HG02852 (cell line): ENCODE results near the gene AJAP1.

Experiments used
- ATAC-seq: cut with Tn5 transposase; IDR thresholded peaks from one replicate; pipeline ENCODE4 v1.9.1; 2021; ENCODE audit warnings: mild to moderate bottlenecking, moderate library complexity; ENCODE audit not compliant: unreplicated experiment

The AJAP1 gene

GRCh38 chr1:4762146-4762545, 107.7 kb downstream of the AJAP1 start:
- ATAC-seq, result no peak

DNA sequence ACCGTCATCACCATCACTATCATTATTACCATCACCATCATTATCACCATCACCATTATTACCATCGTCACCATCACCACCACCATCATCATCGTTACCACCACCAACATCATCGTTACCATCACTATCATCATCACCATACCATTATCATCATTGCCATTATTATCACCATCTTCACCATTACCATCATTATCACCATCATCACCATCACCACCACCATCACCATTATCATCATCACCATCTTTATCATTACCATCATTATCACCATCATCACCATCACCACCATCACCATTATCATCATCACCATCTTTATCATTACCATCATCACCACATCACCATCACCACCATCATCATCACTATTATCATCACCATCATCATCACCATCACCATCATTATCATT, 112.9 kb downstream of the AJAP1 start:
- no peak for ATAC-seq

DNA sequence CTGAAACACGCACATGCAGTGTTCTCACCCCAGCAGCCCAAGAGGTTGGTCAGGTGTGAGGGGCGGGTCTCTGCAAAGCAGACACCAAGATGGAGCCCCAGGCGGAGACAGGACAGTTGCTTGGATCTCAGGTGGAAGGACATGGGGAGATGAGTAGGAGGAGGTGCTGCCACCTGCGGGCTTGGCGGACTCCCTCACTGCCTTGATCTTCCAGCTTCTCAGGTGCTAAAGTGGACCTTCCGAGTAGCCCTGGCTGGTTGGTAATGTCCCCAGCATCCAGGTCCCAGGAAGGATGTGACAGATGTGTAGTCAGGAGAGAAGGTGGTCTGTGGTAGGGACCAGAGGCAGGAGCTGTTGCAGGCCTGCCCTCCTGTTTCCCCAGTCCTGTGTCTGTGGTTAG, 114.1 kb downstream of the AJAP1 start:
- no peak for ATAC-seq

- ATAC-seq, result no peak
Observed at GRCh38 chr1:4769516-4770280, 115.3 kb downstream of the AJAP1 start.

DNA sequence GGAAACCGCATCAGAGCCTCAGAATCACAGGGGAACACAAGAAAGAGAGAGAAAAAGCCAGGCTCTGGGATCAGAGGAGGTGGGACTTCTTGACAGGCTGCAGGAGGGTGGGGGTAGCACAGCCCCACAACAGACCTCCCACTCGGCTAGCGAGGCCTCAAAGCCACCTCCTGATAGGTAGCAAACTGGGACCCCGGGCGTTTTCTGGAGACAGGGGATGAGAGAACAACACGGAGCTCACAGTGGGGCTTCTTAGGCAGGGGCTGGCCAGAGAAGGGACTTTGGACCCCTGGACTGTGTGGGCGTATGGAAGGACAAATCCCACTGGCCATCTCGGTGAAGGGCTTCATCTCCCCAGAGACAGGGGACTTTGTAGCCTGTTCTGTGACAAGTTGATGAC, 116.3 kb downstream of the AJAP1 start:
- no peak for ATAC-seq

DNA sequence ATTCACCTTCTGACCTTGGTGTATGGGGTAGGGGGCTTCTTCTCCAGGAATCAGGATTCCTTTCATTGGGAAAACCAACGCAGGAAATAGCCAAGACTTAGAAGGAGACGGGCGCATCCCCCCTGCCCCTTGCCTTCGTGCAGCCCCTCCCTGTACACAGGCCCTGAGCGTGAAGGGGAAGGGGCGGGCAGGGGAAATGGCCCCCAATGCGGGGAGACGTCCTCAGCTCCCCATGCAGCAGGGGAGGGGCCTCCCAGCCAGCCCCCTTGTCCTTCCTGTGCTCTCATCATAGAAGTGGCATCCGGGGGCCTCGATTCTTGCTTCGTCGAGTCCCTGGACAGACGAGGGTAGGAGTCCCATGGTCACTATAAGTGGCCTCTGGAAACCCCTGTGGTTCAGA, 116.9 kb downstream of the AJAP1 start:
- ATAC-seq, result no peak

- no peak for ATAC-seq
Observed at GRCh38 chr1:4771721-4772120, 117.3 kb downstream of the AJAP1 start.

- ATAC-seq, result no peak
Observed at GRCh38 chr1:4772294-4773010, 118.0 kb downstream of the AJAP1 start.

DNA sequence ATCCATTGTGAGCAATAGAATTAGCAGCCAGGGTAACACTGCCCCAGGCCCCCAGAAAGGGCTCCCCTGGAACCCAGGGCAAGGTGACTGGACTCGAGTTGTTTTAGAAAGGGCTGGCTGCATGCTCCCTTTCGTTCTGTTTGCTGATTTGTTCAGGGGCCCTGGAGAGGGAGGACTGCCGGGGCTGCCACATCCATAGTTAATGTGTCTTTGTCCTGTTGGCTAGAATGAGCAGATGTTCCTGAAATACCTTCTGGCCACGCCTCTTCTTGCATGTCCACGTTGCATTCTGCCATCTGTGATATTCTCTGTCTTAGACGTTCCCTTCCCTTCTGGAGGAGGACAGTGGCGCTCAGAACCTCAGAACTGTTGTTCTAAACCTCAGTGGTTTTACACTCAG, 118.8 kb downstream of the AJAP1 start:
- ATAC-seq, result no peak

DNA sequence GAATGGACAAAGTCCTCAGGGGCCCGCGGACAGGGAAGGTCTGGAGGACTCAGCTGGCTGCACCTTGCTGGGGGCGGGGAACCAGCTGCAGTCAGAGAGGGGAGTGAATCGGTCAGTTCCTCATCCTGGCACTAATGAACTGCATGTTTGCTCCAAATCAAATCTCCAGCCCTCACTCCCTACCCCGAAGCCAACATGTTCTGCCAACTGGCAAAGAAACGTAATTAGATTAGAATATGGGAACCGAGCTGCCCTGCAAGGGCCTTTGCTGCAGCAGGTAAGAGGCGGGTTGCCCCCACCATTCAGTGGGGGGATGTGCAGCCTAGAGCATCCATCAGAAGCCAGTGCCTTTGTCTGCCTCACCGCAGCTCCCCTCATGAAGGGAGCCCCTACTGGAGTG, 121.1 kb downstream of the AJAP1 start:
- no peak for ATAC-seq

GRCh38 chr1:4778056-4778455, 123.6 kb downstream of the AJAP1 start:
- no peak for ATAC-seq

GRCh38 chr1:4781646-4782045, 127.2 kb downstream of the AJAP1 start:
- no peak for ATAC-seq

DNA sequence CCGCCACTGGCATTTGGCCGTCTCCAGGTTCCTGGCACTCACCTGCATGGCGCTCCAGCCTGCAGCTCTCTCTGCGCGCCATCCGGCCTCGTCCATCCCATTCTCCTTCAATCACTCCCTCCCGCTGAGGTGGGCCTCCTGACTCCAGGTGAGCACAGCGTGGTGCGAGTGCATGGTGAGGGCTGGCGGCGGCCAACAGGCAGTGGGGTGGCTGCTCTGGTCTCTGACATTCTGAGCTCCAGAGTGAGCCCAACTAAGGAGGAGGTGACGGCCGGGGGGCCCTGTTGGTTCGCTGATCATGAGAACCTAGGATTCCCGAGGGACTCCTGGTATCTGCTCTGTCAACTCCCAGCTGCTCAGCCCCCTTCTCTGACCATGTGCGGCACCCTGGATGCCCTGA, 130.4 kb downstream of the AJAP1 start:
- ATAC-seq, result no peak

GRCh38 chr1:4786055-4786454, 131.6 kb downstream of the AJAP1 start:
- no peak for ATAC-seq

DNA sequence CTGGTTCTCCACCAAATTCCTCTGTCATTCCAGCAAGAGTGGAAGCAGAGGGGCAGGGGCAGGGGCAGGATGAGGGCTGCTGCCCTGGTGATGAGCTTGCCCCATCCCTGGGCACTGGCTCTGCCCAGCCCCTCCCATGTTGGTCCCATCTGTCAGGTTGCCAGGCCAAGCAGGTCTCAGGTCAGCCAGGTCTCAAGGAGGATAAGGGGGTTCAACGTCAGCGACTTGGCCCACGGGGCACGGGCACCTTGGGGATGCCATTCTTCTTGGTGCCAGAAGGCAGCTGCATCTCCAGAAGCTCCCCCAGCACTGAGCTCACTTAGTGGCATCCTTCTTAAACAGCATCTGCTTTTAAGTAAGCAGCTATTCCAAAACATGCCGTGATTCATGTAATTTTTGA, 133.1 kb downstream of the AJAP1 start:
- no peak for ATAC-seq

DNA sequence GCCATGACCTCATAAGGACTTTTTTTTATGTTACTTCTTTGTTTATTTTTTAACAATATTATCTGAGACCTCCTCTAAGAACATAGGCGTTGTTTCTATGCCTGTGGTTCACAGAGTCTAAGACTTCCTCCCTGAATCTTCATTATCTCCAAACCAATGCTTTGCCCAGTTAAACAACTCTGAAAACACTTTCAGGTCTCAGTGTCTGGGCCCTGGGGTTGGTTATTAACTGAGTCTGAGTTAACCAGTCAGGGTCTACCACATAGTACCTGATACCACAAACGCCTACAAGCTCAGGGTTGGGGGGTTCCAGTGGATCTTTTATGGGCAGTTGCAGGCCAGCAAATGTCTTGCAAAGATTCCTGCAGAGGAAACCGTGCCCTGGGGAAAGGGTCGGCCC, 138.2 kb downstream of the AJAP1 start:
- no peak for ATAC-seq

- no peak for ATAC-seq
Observed at GRCh38 chr1:4794020-4794780, 139.8 kb downstream of the AJAP1 start.

- peak; percentile 68 for ATAC-seq
Observed at GRCh38 chr1:4796161-4797015, 142.0 kb downstream of the AJAP1 start.

- ATAC-seq, result no peak
Observed at GRCh38 chr1:4797016-4797410, 142.6 kb downstream of the AJAP1 start.

DNA sequence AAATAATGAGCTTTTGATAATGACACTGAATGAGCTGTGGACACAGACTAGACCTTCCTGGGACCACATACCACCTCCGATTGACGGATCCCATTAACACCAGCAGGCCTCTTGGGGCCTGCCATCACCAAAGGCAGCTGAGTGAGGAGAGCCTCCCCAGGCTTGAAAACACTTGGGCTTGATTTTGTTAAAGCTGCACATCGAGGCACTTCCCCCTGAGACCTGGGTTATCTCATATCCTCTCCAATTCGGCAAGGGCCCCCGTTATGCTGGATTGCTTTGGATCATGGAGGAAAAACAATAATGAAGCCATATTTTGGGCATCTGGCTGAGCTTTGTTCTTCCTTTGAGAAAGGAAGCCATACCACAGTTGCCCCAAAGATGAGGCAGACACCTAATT, 143.0 kb downstream of the AJAP1 start:
- no peak for ATAC-seq
